ENCODE data around the gene DDX4.

GRCh38 chr5:55708732-55709131, 29.1 kb upstream of the DDX4 start:
- no peak for TF ChIP-seq CTCF (IDR thresholded peaks at IDR 0.05; ENCODE audit: insufficient read depth, low read length)
- TF ChIP-seq GABPA (IDR thresholded peaks at IDR 0.05; ENCODE audit: low read depth) = no peak
- no peak for TF ChIP-seq POLR2AphosphoS5 (IDR thresholded peaks at IDR 0.05; ENCODE audit: low read depth)
